GM06990 (cell line): ENCODE data around the gene MYLK4.

Experiments used
- DNase-seq: peaks from one replicate; pipeline ENCODE4 v3.0.0-alpha.2; 2011; ENCODE audit not compliant: insufficient read length; ENCODE audit errors: extremely low read depth
- H3K27me3 ChIP-seq: replicated peaks from 2 replicates; pipeline ENCODE4 v1.6.0; 2011; ENCODE audit warnings: low read length; ENCODE audit not compliant: control insufficient read depth, insufficient read depth
- H3K36me3 ChIP-seq: 2 replicates; pipeline ENCODE4 v1.5.1; 2011; ENCODE audit warnings: low read length; ENCODE audit not compliant: control insufficient read depth, insufficient read depth
- H3K4me3 ChIP-seq: replicated peaks from 2 replicates; pipeline ENCODE4 v1.5.1; 2011; ENCODE audit warnings: low read depth, mild to moderate bottlenecking, control low read depth, low read length
- TF ChIP-seq, protein P1 (sequence below): IDR thresholded peaks from 2 replicates; pipeline ENCODE4 v1.5.1; 2011; ENCODE audit warnings: low read length, control low read depth, mild to moderate bottlenecking, inconsistent platforms; ENCODE audit not compliant: insufficient read depth, poor library complexity, severe bottlenecking

MYLK4 gene

GRCh38 chr6:2616811-2617210 lies 133.9 kb downstream of the MYLK4 start:
- DNase-seq: no peak
- TF ChIP-seq, protein P1, sequence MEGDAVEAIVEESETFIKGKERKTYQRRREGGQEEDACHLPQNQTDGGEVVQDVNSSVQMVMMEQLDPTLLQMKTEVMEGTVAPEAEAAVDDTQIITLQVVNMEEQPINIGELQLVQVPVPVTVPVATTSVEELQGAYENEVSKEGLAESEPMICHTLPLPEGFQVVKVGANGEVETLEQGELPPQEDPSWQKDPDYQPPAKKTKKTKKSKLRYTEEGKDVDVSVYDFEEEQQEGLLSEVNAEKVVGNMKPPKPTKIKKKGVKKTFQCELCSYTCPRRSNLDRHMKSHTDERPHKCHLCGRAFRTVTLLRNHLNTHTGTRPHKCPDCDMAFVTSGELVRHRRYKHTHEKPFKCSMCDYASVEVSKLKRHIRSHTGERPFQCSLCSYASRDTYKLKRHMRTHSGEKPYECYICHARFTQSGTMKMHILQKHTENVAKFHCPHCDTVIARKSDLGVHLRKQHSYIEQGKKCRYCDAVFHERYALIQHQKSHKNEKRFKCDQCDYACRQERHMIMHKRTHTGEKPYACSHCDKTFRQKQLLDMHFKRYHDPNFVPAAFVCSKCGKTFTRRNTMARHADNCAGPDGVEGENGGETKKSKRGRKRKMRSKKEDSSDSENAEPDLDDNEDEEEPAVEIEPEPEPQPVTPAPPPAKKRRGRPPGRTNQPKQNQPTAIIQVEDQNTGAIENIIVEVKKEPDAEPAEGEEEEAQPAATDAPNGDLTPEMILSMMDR: no peak
- no peak overlapping the region for H3K4me3 ChIP-seq

DNA sequence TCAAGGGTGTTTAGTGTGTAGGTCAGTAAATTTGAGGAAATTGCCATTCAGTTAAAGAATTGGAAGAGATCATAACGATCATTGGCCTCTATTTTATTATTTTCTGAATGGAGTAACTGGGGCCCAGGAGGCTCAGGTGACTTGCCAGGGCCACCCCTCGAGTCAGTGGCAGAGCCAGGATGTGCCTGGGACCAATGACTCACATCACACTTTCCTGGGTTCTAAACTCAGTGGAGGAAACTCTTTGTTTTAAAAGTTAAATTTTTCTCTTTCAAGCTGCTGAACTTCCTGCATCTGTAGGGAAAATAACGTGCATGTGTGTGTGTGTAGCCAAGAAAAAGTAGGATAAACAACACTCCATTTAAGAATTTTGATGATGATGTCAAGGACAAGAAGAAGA lies 135.5 kb downstream of the MYLK4 start:
- no peaks in the 10 kb centered on the region for H3K36me3 ChIP-seq
- no peak for DNase-seq
- TF ChIP-seq, protein P1: no peak
- H3K4me3 ChIP-seq: no peak overlapping the region
- H3K27me3 ChIP-seq: no peaks in the 10 kb centered on the region; the same call in none of the 2 replicates

More at GRCh38 chr6:2616811-2617210, 133.9 kb downstream of the MYLK4 start:
- Histone ChIP-seq H3K27me3 (no peaks in the 10 kb centered on the region; the same call in none of the 2 replicates), H3K36me3 (no peaks in the 10 kb centered on the region)

- no peak overlapping the region for H3K4me3 ChIP-seq
- TF ChIP-seq, protein P1: no peak
- no peak for DNase-seq
- no peaks in the 10 kb centered on the region for H3K36me3 ChIP-seq
- no peaks in the 10 kb centered on the region; the same call in none of the 2 replicates for H3K27me3 ChIP-seq
These were observed 135.9 kb downstream of the MYLK4 start for GRCh38 chr6:2614846-2615245.

DNA sequence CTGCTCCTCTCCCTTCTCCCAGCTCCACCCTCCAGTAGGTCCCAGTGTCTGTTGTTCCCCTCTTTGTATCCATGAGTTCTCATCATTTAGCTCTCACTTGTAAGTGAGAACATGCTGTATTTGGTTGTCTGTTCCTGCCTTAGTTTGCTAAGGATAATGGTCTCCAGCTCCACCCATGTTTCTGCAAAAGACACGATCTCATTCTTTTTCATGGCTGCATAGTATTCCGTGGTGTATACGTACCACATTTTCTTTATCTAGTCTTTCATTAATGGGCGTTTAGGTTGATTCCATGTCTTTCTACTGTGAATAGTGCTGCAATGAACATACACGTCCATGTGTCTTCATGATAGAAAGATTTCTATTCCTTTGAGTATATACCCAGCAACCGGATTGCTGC lies 136.6 kb downstream of the MYLK4 start:
- H3K4me3 ChIP-seq: no peak overlapping the region
- no peak for DNase-seq
- no peaks in the 10 kb centered on the region for H3K36me3 ChIP-seq
- TF ChIP-seq, protein P1: no peak
- H3K27me3 ChIP-seq: no peaks in the 10 kb centered on the region; the same call in none of the 2 replicates
